HuH-7 (cell line): ENCODE results near the gene ARHGEF33.

ENCODE experiments used
- DNase-seq: peaks from one replicate; pipeline ENCODE4 v3.0.0; 2011; ENCODE audit warnings: low spot score

The ARHGEF33 gene

DNA sequence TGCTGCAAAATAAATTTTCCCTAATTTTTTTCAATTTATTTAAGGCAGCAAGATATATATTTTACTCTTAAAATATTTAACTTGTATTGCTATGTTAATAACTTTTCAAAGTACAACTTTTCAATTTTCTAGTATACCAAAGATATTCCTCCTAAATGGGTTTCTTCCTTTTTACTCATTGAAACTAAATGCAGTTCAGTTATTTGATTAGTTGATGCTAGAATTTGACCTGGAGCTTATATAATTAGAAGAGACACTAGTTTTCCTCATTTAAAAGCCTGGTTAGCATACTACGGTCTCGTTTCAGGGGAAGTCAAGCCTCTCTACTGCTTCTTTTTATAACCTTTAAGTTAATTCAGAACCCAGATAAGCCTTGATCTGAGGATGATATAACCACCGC is at the start of gene ARHGEF33:
TSS of gene ARHGEF33 (plus strand) at position 301 of the 400 bp plus-strand sequence. CDS start 29,573 bp downstream, outside the sequence.
- no peak for DNase-seq

DNA sequence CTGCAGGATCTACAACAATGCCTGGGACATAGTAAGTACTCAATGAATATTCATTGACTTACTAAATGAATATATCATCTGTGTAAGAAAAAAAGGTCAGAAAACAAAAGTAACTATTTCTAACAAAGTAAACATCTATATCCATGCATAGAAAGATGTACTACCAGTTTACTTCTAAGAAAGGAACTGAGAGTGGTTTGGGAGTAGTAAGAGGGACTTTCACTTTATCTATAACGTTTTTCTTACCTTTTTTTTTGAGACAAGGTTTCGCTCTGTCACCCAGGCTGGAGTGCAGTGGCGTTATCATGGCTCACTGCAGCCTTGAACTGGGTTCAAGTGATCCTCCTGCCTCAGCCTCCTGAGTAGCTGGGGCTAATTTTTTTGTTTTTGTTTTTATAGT is 39.6 kb upstream of the ARHGEF33 start:
- DNase-seq = no peak

DNA sequence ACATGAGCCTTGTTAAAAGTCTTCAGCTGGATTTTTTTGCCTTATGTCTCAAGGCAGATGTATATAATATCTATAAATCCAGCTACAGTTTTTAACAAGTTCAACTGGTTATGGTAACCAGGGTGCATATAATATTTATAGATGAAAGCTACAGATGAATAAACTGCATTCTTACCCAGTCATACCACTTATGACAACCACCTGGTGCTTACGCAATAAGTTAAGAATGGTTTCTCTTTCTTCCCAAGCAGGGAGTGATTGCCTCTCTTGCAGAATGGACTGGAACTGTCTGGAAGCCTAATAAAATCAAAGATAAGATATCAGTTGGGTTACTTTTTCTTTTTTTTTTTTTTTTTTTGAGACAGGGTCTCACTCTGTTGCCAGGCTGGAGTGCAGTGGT is 33.5 kb upstream of the ARHGEF33 start:
- no peak for DNase-seq

GRCh38 chr2:38862476-38862875 is 27.2 kb upstream of the ARHGEF33 start:
- DNase-seq = no peak

DNA sequence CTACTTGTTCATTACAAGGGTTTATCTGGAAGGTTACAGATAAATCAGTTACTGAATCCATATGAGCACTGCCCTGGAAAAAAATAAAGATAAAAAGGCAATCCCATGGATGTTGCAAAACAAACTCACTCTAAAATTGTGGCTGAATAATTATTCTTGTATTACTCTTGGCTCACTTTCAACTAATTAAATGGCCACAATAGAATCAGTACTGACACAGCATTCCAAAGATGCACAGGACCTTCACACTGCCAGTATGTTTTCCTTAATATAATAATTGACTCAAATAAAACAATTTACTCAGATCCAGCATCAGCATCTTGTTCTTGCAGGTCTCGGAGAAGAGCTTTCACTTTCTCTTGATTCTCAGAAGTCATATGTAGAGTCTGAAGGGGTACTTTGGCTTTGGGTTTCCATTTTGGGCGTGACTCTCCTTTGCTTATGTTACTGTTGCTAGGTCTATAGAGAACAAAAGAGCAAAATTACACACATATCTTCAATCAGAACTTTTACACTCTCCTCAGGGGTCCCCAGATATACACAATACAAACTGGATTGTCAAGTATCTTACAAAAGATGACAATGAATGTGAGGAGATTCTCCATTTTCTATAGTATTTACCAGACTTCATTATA is 26.5 kb upstream of the ARHGEF33 start:
- DNase-seq = no peak

DNA sequence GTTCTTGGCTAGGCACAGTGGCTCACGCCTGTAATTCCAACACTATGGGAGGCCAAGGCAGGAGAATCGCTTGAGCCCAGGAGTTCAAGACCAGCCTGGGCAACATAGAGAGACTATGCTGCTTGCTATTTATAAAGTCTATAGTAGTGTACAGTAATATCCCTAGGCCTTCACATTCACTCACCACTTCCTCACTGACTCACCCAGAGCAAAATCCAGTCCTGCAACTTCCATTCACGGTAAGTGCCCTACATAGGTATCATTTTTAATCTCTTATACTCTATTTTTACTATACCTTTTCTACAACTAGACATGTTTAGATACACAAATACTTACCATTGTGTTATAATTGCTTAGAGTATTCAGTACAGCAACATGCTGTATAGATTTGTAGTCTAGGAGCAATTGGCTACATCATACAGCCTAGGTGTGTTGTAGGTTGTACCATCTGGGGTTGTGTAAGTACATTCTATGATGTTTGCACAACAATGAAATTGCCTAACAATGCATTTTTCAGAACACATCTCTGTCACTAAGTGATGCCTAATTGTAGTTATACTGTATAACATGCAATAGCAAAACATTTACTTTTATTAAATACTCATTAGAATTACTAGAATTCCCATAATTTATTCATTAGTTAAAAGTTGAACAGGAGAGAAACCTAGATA is 22.8 kb upstream of the ARHGEF33 start:
- DNase-seq = no peak

DNA sequence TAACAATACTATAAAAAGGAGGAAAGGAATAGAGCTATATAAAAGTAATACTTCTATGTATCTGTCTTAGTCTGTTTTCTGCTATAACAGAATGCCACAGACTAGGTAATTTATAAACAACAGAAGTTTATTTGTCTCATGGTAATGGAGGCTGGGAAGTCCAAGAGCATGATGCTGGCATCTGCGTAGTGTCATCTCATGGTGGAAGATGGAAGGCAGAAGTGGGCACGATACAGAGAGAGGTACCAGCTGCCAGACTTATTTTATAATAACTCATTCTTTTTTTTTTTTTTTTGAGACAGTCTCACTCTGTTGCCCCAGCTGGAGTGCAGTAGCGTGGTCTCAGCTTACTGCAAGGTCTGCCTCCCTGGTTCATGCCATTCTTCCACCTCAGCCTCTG is 18.2 kb upstream of the ARHGEF33 start:
- DNase-seq = no peak

DNA sequence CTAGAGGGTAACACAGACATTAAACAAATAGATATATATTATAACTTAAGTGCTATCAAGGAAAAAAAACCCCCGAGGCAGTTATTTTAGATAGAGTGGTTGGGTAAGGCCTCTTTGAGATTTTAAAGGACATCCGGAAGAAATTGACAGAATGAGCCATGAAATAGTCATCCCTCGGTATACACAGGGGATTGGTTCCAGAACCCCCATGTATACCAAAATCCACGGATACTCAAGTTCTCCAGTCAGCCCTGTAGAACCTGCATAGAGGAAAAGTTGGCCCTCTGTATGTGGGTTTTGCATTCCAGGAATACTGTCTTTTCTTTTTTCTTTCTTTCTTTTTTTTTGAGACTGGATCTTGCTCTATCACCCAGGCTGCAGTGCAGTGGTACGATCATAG is 15.9 kb upstream of the ARHGEF33 start:
- DNase-seq = no peak

DNA sequence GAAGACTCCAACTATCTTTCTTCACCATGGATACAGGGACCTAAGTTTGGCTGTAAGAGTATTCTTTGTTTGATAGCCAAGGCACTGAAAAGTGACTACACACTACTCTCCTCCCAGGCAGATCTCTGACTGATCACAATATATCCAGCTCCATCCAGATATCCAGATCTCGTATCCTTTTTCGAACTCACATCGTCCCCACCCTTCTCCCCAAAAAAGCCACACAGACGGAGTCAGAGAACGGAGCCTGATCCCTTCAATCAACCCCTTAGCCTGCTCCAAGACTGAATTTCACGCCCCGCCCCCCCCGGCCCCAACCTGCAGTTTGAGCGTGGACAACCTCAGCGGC is 14.5 kb upstream of the ARHGEF33 start:
- no peak for DNase-seq

DNA sequence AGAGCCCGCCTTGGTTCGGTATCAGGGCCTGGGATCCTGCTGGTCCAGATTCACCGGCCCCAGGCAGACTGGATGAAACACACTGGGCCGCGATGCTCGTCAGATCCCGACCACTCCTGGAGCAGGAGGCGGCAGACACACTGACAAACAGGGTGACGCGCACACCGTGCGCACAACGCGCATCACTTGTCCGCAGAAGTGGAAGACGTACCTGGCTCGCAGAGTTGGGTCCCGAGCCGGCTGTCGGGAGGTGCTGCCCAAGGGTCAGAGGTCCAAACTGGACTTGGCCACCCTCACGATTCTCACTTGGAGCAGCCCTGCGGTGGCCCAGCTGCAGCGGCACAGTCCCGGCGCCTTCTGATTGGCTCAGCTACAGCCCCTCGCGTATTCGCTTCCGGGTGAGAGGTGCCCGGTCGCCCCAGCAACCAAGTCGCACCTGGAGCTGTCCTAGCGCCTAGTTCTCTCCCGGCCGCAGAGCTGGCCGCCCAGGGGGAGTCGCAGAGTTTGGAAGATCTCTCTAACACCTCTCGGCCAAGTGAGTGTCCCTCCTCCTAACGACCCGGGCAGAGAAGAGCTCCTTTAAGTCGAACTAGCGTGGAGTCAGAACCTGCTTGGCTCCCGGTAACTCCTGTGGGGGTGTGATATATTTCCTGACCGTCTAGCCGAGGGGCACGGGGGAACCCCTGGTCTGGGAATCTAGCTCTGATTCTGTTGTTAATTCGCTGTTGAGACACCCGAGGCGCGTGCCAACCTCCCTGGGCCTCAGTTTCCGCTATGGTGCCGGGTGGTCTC is 13.9 kb upstream of the ARHGEF33 start, which contains the start of the genes DHX57 and MORN2:
TSS of gene DHX57 (minus strand) at position 359 of the 792 bp plus-strand sequence. CDS start 7,529 bp downstream, outside the sequence.
TSS of gene MORN2 (plus strand) at position 401 of the 792 bp plus-strand sequence.
- DNase-seq = peak; percentile 88

GRCh38 chr2:38876407-38876806 is 13.3 kb upstream of the ARHGEF33 start:
- no peak for DNase-seq

DNA sequence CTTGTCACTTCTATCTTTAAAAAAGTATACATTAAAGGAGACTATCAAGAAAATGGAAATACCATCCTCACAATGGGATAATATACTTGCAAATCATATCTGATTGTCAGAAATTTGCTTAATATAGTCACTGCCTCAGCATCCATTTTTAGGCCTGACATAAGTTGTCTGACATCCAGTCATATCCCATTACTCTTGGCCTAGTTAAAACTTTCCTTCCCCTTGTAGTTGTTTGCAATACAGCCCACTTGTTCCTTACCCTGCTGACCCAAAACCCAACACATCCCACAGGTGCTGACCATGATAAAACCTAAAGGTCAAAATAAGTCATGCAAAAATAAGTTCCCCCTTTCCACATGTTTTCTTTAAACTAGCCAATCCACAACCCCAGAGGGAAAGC is 3.6 kb upstream of the ARHGEF33 start:
- DNase-seq = no peak

DNA sequence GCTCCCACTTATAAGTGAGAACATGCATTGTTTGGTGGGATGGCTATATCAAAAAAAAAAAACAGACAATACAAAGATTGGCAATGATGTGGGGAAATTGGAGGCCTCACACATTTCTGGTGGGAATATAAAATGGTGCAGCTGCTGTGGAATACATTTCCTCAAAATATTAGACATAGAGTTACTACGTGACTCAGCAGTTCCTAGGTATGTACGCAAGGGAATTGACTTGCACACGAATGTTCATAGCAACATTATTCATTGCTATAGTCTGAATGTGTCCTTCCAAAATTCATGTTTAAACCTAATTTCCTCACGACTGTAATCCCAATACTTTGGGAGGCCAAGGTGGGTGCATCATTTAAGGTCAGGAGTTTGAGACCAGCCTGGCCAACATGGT is 2.3 kb upstream of the ARHGEF33 start:
- DNase-seq = no peak

GRCh38 chr2:38887902-38888554 is 1.6 kb upstream of the ARHGEF33 start:
- no peak for DNase-seq

DNA sequence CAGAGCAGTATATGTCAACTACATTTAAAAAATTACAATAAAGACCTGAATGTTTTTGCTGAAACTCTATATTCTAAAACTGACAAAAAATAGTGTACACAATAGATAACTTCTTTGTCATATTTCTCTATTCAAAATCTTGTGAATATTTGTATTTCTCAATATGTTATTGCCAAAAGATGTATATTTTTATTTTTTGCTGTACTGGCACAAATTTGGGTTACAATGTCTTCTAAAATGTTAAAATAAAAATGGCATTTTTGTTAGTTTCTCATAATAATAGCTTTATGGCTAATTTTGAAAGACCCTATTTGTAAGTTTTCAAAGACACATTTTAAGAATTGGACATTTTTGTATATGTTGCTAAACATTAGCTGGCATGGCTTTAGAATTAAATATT is 630 bp upstream of the ARHGEF33 start:
- DNase-seq = no peak

DNA sequence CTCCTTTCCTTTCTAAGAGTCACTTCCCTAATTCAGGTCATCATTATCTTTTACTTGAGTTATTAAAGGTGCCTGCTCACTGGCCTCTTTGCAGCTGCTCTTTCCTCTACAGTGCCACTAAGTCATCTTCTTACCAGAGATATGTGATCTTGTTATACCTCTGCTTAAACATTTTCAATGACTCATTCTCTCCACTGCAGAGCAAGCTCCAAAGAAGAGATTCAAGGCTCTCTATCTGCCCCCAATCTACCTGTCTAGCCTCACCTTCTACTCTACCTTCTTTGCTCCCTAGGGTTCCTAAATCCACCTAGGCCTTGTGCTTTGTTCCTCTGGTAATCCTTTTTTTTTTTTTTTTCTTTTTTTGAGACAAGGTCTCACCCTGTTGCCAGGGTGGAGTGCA is 3.1 kb downstream of the ARHGEF33 start:
- DNase-seq = no peak

DNA sequence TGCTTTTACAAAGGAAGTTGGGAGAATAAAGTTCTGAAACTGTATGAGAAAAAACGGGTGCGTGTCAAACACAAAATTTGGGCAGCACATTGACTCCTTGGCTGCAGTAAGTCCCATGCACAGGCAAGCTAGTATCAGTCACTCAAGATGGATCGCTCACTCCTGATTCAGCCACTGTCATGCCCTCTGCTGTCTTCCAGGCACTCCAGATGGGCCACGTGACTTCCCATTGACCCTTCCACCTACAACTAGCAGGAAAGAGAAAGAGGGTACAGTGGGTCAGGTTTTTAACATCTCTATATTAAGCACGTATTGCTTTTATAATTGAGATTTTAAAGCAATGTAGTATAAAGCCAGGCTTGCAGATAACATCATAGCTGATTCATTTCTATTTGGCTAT is 8.6 kb downstream of the ARHGEF33 start:
- no peak for DNase-seq

- no peak for DNase-seq
These were observed 11.1 kb downstream of the ARHGEF33 start for GRCh38 chr2:38900726-38901125.

DNA sequence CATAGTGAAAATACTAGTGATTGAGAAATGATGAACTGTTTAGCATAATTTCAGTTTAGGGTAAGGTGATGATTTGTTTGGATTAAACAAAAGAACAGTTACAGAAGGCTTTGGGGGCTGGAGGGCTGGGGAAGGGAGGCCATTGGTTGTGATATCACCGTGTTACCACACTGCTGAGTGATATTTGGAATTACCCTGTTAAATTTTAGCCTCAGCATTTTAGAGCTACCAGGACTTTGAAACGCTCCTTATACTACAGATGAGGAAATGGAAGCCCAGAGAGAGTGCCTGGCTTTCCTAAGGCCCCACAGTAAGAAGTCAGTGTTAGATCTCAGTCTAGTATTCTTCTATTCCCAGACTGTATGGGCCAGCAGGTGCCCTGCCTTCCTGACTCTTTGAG is 15.6 kb downstream of the ARHGEF33 start:
- DNase-seq = no peak

DNA sequence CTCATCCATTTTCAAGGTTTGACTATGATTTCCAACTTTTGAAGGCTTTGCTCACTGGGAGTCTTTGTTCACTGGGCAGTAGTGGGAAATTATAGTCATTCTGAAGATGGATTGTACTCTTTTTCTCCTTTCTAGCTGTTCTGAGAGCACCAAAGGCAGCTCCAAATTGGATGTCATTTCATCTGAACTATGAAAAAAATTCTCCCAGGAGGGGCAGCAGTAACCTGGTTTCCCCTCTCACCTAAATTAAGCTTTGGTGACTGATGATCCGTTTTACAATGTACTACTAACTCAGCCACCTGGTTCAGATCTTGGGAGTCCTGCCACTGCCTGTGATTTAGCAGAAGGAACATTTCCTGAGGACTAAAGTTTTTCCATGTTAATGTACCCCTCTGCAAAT is 17.6 kb downstream of the ARHGEF33 start:
- no peak for DNase-seq

DNA sequence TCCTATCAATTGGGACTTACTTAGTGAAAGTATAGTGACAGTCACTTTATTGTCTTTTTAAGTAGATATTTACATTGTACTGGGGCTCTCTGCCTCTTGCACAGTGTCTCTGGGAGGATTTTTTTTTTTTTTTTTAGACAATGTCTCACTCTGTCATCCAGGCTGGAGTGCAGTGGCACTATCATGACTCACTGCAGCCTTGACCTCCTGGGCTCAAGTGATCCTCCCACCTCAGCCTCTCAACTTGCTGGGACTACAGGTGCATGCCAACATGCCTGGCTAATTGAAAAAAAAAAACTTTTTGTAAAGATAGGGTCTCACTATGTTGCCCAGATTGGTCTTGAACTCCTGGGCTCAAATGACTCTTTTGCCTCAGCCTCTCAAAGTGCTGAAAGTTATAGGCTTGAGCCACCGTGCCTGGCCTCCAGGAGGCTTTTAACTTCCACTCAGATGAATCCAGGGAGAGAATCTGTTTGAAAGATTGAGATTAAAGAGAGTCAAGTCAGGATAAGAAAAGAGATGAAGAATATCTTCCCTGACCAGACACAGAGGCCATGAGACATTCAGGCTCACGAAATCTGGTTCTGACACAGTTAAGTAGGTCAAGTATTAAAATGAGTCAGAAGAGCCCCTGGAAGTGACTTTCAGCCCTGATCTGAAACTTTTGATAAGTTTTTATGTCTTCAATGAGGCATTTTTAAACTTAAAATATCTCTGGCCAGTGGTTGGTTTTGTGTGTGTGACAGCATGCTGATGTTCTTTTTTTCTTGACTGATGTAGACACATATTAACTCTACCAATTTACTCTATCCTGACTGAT is 18.3 kb downstream of the ARHGEF33 start:
- DNase-seq = no peak

GRCh38 chr2:38909872-38910271 is 20.2 kb downstream of the ARHGEF33 start:
- DNase-seq = no peak
